Activated CD8-positive, alpha-beta T cell treated with anti-CD3 and anti-CD28 coated beads for 36 hours (primary cell): ENCODE results near the gene NFYC. TPM values are rescaled to one million over a fixed set of nuclear protein-coding genes. Genes with fewer than 3 reads are reported as not detected.
A peak's percentile ranks its signal among the peaks of the same experiment; 100 is the strongest.
"Not testable (repeated sequence)": the region's sequence is repeated elsewhere in the genome, so short reads cannot be mapped to it uniquely, and the experiment has no call there.

Experiments
- ATAC-seq: fragments of 200-7000 bp; cut with Tn5 transposase; one replicate; pipeline ENCODE4 v1.10.0; 2021; ENCODE audit warnings: mild to moderate bottlenecking, moderate library complexity
- CTCF ChIA-PET: fragments of 350-600 bp; sonication (Branson Sonifier 250); formaldehyde crosslinking; loops from one replicate; lab custom pipeline; 2021; ENCODE audit warnings: antibody characterized with exemption; lab: Charles Lee
- POLR2A ChIA-PET: fragments of 350-600 bp; sonication (Branson Sonifier 250); formaldehyde crosslinking; loops from one replicate; lab custom pipeline; 2021; ENCODE audit warnings: antibody characterized with exemption; lab: Charles Lee
- DNase-seq: peaks from one replicate; pipeline ENCODE4 v3.0.0-alpha.2; 2020
- H3K27ac Mint-ChIP-seq: one replicate; pipeline ENCODE4 v1.8.0; 2021; ENCODE audit warnings: mild to moderate bottlenecking, mixed read lengths
- H3K27me3 Mint-ChIP-seq: one replicate; pipeline ENCODE4 v1.8.0; 2021; ENCODE audit warnings: mixed read lengths
- H3K36me3 Mint-ChIP-seq: one replicate; pipeline ENCODE4 v1.8.0; 2021; ENCODE audit warnings: low read depth, mixed read lengths
- H3K4me1 Mint-ChIP-seq: one replicate; pipeline ENCODE4 v1.8.0; 2021; ENCODE audit warnings: low read depth, mixed read lengths
- H3K4me3 Mint-ChIP-seq: one replicate; pipeline ENCODE4 v1.8.0; 2021; ENCODE audit warnings: mild to moderate bottlenecking, moderate library complexity, mixed read lengths
- H3K9me3 Mint-ChIP-seq: one replicate; pipeline ENCODE4 v1.8.0; 2021; ENCODE audit warnings: mixed read lengths
- CTCF ChIP-seq: fragments of 200-600 bp; IDR thresholded peaks from one replicate; pipeline ENCODE4 v1.8.0; 2022; ENCODE audit warnings: antibody characterized with exemption, mild to moderate bottlenecking
- intact Hi-C: fragments of 100-400 bp; cut with micrococcal nuclease; formaldehyde crosslinking; loops from one replicate; pipeline ENCODE4 v1.10.0; 2022
- total RNA-seq, 2 experiments: library from RNA; stranded (reverse); gene quantifications; one replicate each; pipeline ENCODE4 v1.2.3, GENCODE V29; 2021

The NFYC gene
- total RNA-seq, 2 experiments from 2014 or later = 45.6 to 53.8 TPM

GRCh38 chr1:40701684-40702083 lies 10.2 kb downstream of the NFYC start:
- ATAC-seq = no peak
- Mint-ChIP-seq H3K27me3 (no peaks in the 10 kb centered on the region), H3K27ac (no peak overlapping the region), H3K4me3 (no peak overlapping the region), H3K36me3 (peaks cover 18% of the 10 kb centered on the region), H3K4me1 (peaks cover 59% of the 10 kb centered on the region), H3K9me3 (no peaks in the 10 kb centered on the region)
- ChIA-PET POLR2A (interaction anchor here (1.2 to 3.3 kb wide), 2 partner anchors 8 to 10 kb away, joined by 4 to 22 read pairs; partner anchors contain the start of gene NFYC), CTCF (interaction anchor here (0.8 to 2.4 kb wide), 5 partner anchors 9 to 149 kb away, joined by 3 to 8 read pairs (median 4); no protein-coding TSS in a partner anchor)
- intact Hi-C loops = no loop called here
- no peak for TF ChIP-seq CTCF
- no peak for DNase-seq

GRCh38 chr1:40702810-40703209 lies 11.3 kb downstream of the NFYC start:
- DNase-seq, intact Hi-C loops, H3K9me3 Mint-ChIP-seq, POLR2A ChIA-PET, ATAC-seq, H3K27me3 Mint-ChIP-seq, H3K4me3 Mint-ChIP-seq: not testable (repeated sequence)
- peak overlapping the region; percentile 71 for H3K27ac Mint-ChIP-seq
- peaks cover 49% of the 10 kb centered on the region for H3K4me1 Mint-ChIP-seq
- peaks cover 13% of the 10 kb centered on the region for H3K36me3 Mint-ChIP-seq
- CTCF ChIA-PET = interaction anchor here (1.5 kb wide), 1 partner anchor 147 kb away, joined by 3 read pairs; no protein-coding TSS in a partner anchor

GRCh38 chr1:40703316-40703715 lies 11.8 kb downstream of the NFYC start:
- CTCF ChIA-PET = interaction anchor here (1.5 kb wide), 1 partner anchor 147 kb away, joined by 3 read pairs; no protein-coding TSS in a partner anchor
- TF ChIP-seq CTCF = no peak
- Mint-ChIP-seq H3K4me1 (peaks cover 50% of the 10 kb centered on the region), H3K9me3 (no peaks in the 10 kb centered on the region), H3K4me3 (no peak overlapping the region), H3K36me3 (peaks cover 13% of the 10 kb centered on the region), H3K27me3 (no peaks in the 10 kb centered on the region), H3K27ac (peak overlapping the region; percentile 2)
- ATAC-seq (no peak), DNase-seq (no peak)
- intact Hi-C loops = no loop called here
- POLR2A ChIA-PET = no interaction called here

- no peaks in the 10 kb centered on the region for H3K9me3 Mint-ChIP-seq
- H3K27ac Mint-ChIP-seq = no peak overlapping the region
- intact Hi-C loops = no loop called here
- no peaks in the 10 kb centered on the region for H3K27me3 Mint-ChIP-seq
- ChIA-PET CTCF (interaction anchor here (1.2 to 2.9 kb wide), 3 partner anchors 12 to 14 kb away, joined by 3 to 9 read pairs (median 6); no protein-coding TSS in a partner anchor), POLR2A (interaction anchor here (0.7 kb wide), 1 partner anchor 14 kb away, joined by 3 read pairs; no protein-coding TSS in a partner anchor)
- DNase-seq (no peak), ATAC-seq (no peak)
- H3K4me1 Mint-ChIP-seq = peaks cover 50% of the 10 kb centered on the region
- TF ChIP-seq CTCF = no peak
- no peak overlapping the region for H3K4me3 Mint-ChIP-seq
- peaks cover 14% of the 10 kb centered on the region for H3K36me3 Mint-ChIP-seq
Measured at GRCh38 chr1:40704817-40705733, 13.6 kb downstream of the NFYC start.

- TF ChIP-seq CTCF = no peak
- Mint-ChIP-seq H3K4me3 (no peak overlapping the region), H3K27me3 (no peaks in the 10 kb centered on the region), H3K27ac (peak overlapping the region; percentile 25), H3K9me3 (no peaks in the 10 kb centered on the region), H3K4me1 (peaks cover 59% of the 10 kb centered on the region), H3K36me3 (peaks cover 15% of the 10 kb centered on the region)
- CTCF ChIA-PET = interaction anchor here (2.4 to 2.9 kb wide), 2 partner anchors 10 to 13 kb away, joined by 6 to 9 read pairs; no protein-coding TSS in a partner anchor
- POLR2A ChIA-PET = interaction anchor here (6.5 kb wide), 1 partner anchor 15 kb away, joined by 60 read pairs; the partner anchor contains the start of gene NFYC
- ATAC-seq (no peak), DNase-seq (no peak)
- intact Hi-C loops = no loop called here
Measured at GRCh38 chr1:40706626-40707025, 15.1 kb downstream of the NFYC start.
